GM23338 (cell line): ENCODE data around the gene KIF15. TPM values are rescaled to one million over a fixed set of nuclear protein-coding genes. Genes with fewer than 3 reads are reported as not detected.
A peak's percentile ranks its signal among the peaks of the same experiment; 100 is the strongest.

Experiments
- ATAC-seq: fragments of 200-7000 bp; cut with Tn5 transposase; 3 replicates; pipeline ENCODE4 v1.9.1; 2020
- DNase-seq: peaks from one replicate; pipeline ENCODE4 v3.0.0-alpha.2; 2015; ENCODE audit warnings: low spot score
- H2AFZ ChIP-seq: fragments of 200-600 bp; sonication (generic); 2 replicates; pipeline ENCODE4 v1.8.0; 2016; ENCODE audit warnings: antibody characterized with exemption, mild to moderate bottlenecking, moderate library complexity
- H3F3A ChIP-seq: fragments of 200-600 bp; sonication (generic); replicated peaks from 2 replicates; pipeline ENCODE4 v1.8.0; 2017; ENCODE audit warnings: antibody characterized with exemption, mixed run types, low read depth
- H3K27ac ChIP-seq: fragments of 200-600 bp; sonication (generic); 2 replicates; pipeline ENCODE4 v1.6.1; 2016; ENCODE audit warnings: low read depth
- H3K27me3 ChIP-seq: fragments of 200-600 bp; sonication (generic); 2 replicates; pipeline ENCODE4 v1.8.0; 2016; ENCODE audit warnings: mild to moderate bottlenecking, mixed run types, moderate library complexity; ENCODE audit not compliant: insufficient read depth
- H3K36me3 ChIP-seq: fragments of 200-600 bp; sonication (generic); 2 replicates; pipeline ENCODE4 v1.8.0; 2016; ENCODE audit warnings: mild to moderate bottlenecking; ENCODE audit not compliant: insufficient read depth
- H3K4me1 ChIP-seq: fragments of 200-600 bp; sonication (generic); 2 replicates; pipeline ENCODE4 v1.8.0; 2016; ENCODE audit warnings: mild to moderate bottlenecking, moderate library complexity; ENCODE audit not compliant: insufficient read depth
- H3K4me2 ChIP-seq: fragments of 200-600 bp; sonication (generic); 2 replicates; pipeline ENCODE4 v1.7.1; 2017; ENCODE audit warnings: mixed run types
- H3K4me3 ChIP-seq: fragments of 200-600 bp; sonication (generic); 2 replicates; pipeline ENCODE4 v1.6.1; 2016; ENCODE audit warnings: mixed run types
- H3K79me2 ChIP-seq: fragments of 200-600 bp; sonication (generic); replicated peaks from 2 replicates; pipeline ENCODE4 v1.8.0; 2017; ENCODE audit warnings: mild to moderate bottlenecking; ENCODE audit not compliant: insufficient read depth
- H3K9me2 ChIP-seq: fragments of 200-600 bp; sonication (generic); 2 replicates; pipeline ENCODE4 v1.8.0; 2017; ENCODE audit not compliant: insufficient read depth
- H4K20me1 ChIP-seq: fragments of 200-600 bp; sonication (generic); replicated peaks from 2 replicates; pipeline ENCODE4 v1.8.0; 2017; ENCODE audit warnings: mild to moderate bottlenecking; ENCODE audit not compliant: insufficient read depth
- H3K27ac Mint-ChIP-seq: 2 replicates; pipeline ENCODE4 v1.8.0; 2020; ENCODE audit warnings: inconsistent platforms, mild to moderate bottlenecking, moderate library complexity, mixed read lengths
- H3K27me3 Mint-ChIP-seq: 3 replicates; pipeline ENCODE4 v1.8.0; 2022; ENCODE audit warnings: low read depth, mild to moderate bottlenecking, moderate library complexity, mixed read lengths, inconsistent platforms; ENCODE audit not compliant: insufficient read depth, poor library complexity
- H3K36me3 Mint-ChIP-seq: 3 replicates; pipeline ENCODE4 v1.8.0; 2021; ENCODE audit warnings: low read depth, mild to moderate bottlenecking, inconsistent platforms, moderate library complexity, mixed read lengths
- H3K4me1 Mint-ChIP-seq: 3 replicates; pipeline ENCODE4 v1.8.0; 2020; ENCODE audit warnings: mild to moderate bottlenecking, inconsistent platforms, mixed read lengths
- H3K4me3 Mint-ChIP-seq: 3 replicates; pipeline ENCODE4 v1.8.0; 2021; ENCODE audit warnings: moderate library complexity, mild to moderate bottlenecking, inconsistent platforms, mixed read lengths
- H3K9me3 Mint-ChIP-seq: 3 replicates; pipeline ENCODE4 v1.8.0; 2020; ENCODE audit warnings: moderate library complexity, mild to moderate bottlenecking, inconsistent platforms, mixed read lengths
- CREB1 ChIP-seq: fragments of 250-450 bp; sonication (Bioruptor Pico); IDR thresholded peaks from 2 replicates; pipeline ENCODE4 v1.5.0; 2020; ENCODE audit warnings: low read depth, mild to moderate bottlenecking, moderate library complexity
- ETS1 ChIP-seq: IDR thresholded peaks from 2 replicates; pipeline ENCODE4 v1.6.1; 2016; ENCODE audit warnings: antibody characterized with exemption
- EZH2phosphoT487 ChIP-seq: fragments of 200-600 bp; sonication (generic); IDR thresholded peaks from one replicate; pipeline ENCODE4 v1.8.1; 2018; ENCODE audit warnings: antibody characterized with exemption; ENCODE audit not compliant: unreplicated experiment
- JUNB ChIP-seq: IDR thresholded peaks from one replicate; pipeline ENCODE4 v1.6.1; 2016; ENCODE audit warnings: antibody characterized with exemption; ENCODE audit not compliant: unreplicated experiment
- NANOG ChIP-seq: IDR thresholded peaks from 2 replicates; pipeline ENCODE4 v1.6.1; 2016; ENCODE audit warnings: antibody characterized with exemption, borderline replicate concordance
- POLR2AphosphoS5 ChIP-seq: IDR thresholded peaks from 2 replicates; pipeline ENCODE4 v1.6.1; 2016; ENCODE audit warnings: antibody characterized with exemption, low read depth
- ZNF114 ChIP-seq: fragments of 250-450 bp; sonication (Bioruptor Pico); IDR thresholded peaks from 2 replicates; pipeline ENCODE4 v1.5.0; 2020; ENCODE audit warnings: mild to moderate bottlenecking, moderate library complexity
- ZNF331 ChIP-seq: fragments of 250-450 bp; sonication (Bioruptor Pico); IDR thresholded peaks from 2 replicates; pipeline ENCODE4 v1.5.0; 2020; ENCODE audit warnings: low read depth, mild to moderate bottlenecking, moderate library complexity
- polyA plus RNA-seq: library from polyadenylated mRNA; unstranded; fragments of >200 nt; fragmentation: Nextera tagmentation; extraction: Ambion mirVana; gene quantifications from 2 replicates; pipeline ENCODE4 v1.2.1, GENCODE V29; 2016
- total RNA-seq: library from RNA; depleted of rRNA; stranded (reverse); fragments of >200 nt; shearing (Covaris generic); gene quantifications from 2 replicates; pipeline ENCODE4 v1.2.3, GENCODE V29; 2014
- TF ChIP-seq, protein P1 (sequence below): IDR thresholded peaks from one replicate; pipeline ENCODE4 v1.6.1; 2018; ENCODE audit warnings: antibody characterized with exemption; ENCODE audit not compliant: unreplicated experiment
- TF ChIP-seq, protein P2 (sequence below), 2 experiments: fragments of 200-600 bp in 1 of 2; sonication (generic) in 1 of 2; conservative IDR thresholded peaks; 2 replicates each; pipeline versions ENCODE4 v1.5.1 to v1.6.1; 2016 to 2017; ENCODE audit warnings: antibody characterized with exemption in 2 of 2, low read depth in 2 of 2, mild to moderate bottlenecking in 2 of 2, moderate library complexity in 1 of 2

KIF15 gene
- total and polyA plus RNA-seq, 2 experiments from 2014 or later = 21.2 to 25.8 TPM

DNA sequence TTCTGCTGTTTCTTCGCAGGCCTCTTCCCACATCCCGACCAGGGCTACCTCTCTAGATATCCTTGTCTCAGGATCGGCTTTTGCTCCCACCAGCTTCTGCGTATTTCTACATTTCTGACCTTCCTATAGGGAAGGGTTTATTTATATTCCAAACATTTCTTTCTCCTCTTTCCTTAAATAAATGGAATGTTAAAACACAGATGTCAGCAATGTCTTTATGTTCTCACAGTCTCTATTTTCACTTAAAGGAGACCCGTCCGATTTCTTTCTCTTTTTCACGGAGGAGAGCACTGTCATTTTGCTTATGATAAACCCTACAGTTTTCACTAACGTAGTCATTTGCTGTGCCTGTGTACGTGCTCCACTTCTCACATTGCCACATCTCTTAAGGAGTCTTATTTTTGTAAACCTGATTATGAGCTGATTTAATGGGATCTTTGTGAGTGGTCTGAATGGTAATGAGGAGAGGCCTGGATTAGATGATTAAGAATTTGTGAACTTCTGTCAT, 630 bp downstream of the KIF15 start (continued):
- no peak for TF ChIP-seq EZH2phosphoT487
- no peak for TF ChIP-seq JUNB
- TF ChIP-seq ZNF331 (CRISPR knock-in tag) = no peak
- TF ChIP-seq CREB1 (CRISPR knock-in tag) = no peak

- ATAC-seq = no peak
- Histone ChIP-seq H2AFZ (no peak overlapping the region; the same call in 1 of the 2 replicates), H3F3A (no peaks in the 10 kb centered on the region; the same call in 1 of the 2 replicates), H3K4me1 (no peaks in the 10 kb centered on the region; the same call in 1 of the 2 replicates), H3K4me2 (peak overlapping the region; percentile 90), H3K4me3 (peak overlapping the region; percentile 92), H4K20me1 (0 out of 2 replicates have a peak, but pooled peaks cover 4% of the 10 kb centered on the region), H3K9me2 (peaks cover 4% of the 10 kb centered on the region; the same call in 1 of the 2 replicates), H3K27ac (peak overlapping the region; percentile 98), H3K79me2 (peaks cover 91% of the 10 kb centered on the region), H3K27me3 (no peaks in the 10 kb centered on the region), H3K36me3 (peaks cover 24% of the 10 kb centered on the region)
- H3K9me3 Mint-ChIP-seq = peaks cover 62% of the 10 kb centered on the region
- H3K27me3 Mint-ChIP-seq = peaks cover 8% of the 10 kb centered on the region
- peak overlapping the region; percentile 93 for H3K4me3 Mint-ChIP-seq
- no peak for DNase-seq
- H3K27ac Mint-ChIP-seq = peak overlapping the region; percentile 100
- TF ChIP-seq CREB1 (CRISPR knock-in tag) (no peak), ZNF114 (CRISPR knock-in tag) (no peak), EZH2phosphoT487 (no peak), POLR2AphosphoS5 (no peak)
- TF ChIP-seq, protein P1, sequence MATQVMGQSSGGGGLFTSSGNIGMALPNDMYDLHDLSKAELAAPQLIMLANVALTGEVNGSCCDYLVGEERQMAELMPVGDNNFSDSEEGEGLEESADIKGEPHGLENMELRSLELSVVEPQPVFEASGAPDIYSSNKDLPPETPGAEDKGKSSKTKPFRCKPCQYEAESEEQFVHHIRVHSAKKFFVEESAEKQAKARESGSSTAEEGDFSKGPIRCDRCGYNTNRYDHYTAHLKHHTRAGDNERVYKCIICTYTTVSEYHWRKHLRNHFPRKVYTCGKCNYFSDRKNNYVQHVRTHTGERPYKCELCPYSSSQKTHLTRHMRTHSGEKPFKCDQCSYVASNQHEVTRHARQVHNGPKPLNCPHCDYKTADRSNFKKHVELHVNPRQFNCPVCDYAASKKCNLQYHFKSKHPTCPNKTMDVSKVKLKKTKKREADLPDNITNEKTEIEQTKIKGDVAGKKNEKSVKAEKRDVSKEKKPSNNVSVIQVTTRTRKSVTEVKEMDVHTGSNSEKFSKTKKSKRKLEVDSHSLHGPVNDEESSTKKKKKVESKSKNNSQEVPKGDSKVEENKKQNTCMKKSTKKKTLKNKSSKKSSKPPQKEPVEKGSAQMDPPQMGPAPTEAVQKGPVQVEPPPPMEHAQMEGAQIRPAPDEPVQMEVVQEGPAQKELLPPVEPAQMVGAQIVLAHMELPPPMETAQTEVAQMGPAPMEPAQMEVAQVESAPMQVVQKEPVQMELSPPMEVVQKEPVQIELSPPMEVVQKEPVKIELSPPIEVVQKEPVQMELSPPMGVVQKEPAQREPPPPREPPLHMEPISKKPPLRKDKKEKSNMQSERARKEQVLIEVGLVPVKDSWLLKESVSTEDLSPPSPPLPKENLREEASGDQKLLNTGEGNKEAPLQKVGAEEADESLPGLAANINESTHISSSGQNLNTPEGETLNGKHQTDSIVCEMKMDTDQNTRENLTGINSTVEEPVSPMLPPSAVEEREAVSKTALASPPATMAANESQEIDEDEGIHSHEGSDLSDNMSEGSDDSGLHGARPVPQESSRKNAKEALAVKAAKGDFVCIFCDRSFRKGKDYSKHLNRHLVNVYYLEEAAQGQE = no peak
- H3K36me3 Mint-ChIP-seq = peaks cover 78% of the 10 kb centered on the region
- H3K4me1 Mint-ChIP-seq = peaks cover 3% of the 10 kb centered on the region; the same call in 2 of the 3 replicates
These were observed 1.1 kb downstream of the KIF15 start for GRCh38 chr3:44762690-44763089.

GRCh38 chr3:44764248-44764647, 2.7 kb downstream of the KIF15 start:
- Histone ChIP-seq H3K27me3 (no peaks in the 10 kb centered on the region), H3K27ac (no peak overlapping the region), H3F3A (no peaks in the 10 kb centered on the region; the same call in 1 of the 2 replicates), H3K4me1 (no peaks in the 10 kb centered on the region; the same call in 1 of the 2 replicates), H3K36me3 (peaks cover 21% of the 10 kb centered on the region), H3K9me2 (peaks cover 4% of the 10 kb centered on the region; the same call in 1 of the 2 replicates), H3K4me2 (no peak overlapping the region), H3K79me2 (peaks cover 91% of the 10 kb centered on the region), H3K4me3 (no peak overlapping the region), H4K20me1 (no peaks in the 10 kb centered on the region), H2AFZ (no peak overlapping the region)
- no peak overlapping the region for H3K27ac Mint-ChIP-seq
- peaks cover 78% of the 10 kb centered on the region for H3K36me3 Mint-ChIP-seq
- DNase-seq (no peak), ATAC-seq (no peak)
- H3K27me3 Mint-ChIP-seq = peaks cover 8% of the 10 kb centered on the region
- H3K4me1 Mint-ChIP-seq = peaks cover 3% of the 10 kb centered on the region; the same call in 2 of the 3 replicates
- H3K4me3 Mint-ChIP-seq = no peak overlapping the region
- peaks cover 63% of the 10 kb centered on the region for H3K9me3 Mint-ChIP-seq
- no peak for TF ChIP-seq ZNF114 (CRISPR knock-in tag)
- TF ChIP-seq JUNB = no peak
- TF ChIP-seq ETS1 = no peak
- TF ChIP-seq CREB1 (CRISPR knock-in tag) = no peak
- TF ChIP-seq EZH2phosphoT487 = no peak
- TF ChIP-seq POLR2AphosphoS5 = no peak
- TF ChIP-seq NANOG = no peak
- TF ChIP-seq, protein P2, sequence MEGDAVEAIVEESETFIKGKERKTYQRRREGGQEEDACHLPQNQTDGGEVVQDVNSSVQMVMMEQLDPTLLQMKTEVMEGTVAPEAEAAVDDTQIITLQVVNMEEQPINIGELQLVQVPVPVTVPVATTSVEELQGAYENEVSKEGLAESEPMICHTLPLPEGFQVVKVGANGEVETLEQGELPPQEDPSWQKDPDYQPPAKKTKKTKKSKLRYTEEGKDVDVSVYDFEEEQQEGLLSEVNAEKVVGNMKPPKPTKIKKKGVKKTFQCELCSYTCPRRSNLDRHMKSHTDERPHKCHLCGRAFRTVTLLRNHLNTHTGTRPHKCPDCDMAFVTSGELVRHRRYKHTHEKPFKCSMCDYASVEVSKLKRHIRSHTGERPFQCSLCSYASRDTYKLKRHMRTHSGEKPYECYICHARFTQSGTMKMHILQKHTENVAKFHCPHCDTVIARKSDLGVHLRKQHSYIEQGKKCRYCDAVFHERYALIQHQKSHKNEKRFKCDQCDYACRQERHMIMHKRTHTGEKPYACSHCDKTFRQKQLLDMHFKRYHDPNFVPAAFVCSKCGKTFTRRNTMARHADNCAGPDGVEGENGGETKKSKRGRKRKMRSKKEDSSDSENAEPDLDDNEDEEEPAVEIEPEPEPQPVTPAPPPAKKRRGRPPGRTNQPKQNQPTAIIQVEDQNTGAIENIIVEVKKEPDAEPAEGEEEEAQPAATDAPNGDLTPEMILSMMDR (conservative IDR thresholded peaks at IDR 0.05; ENCODE audit: low read depth in 2 of 2) = no peak
